SK-N-SH (cell line): ENCODE results near the gene MRPL51. TPM values are rescaled to one million over a fixed set of nuclear protein-coding genes. Genes with fewer than 3 reads are reported as not detected.

Experiments used
- CTCF ChIA-PET: fragments of 300-600, 350-600 bp; formaldehyde crosslinking; extraction: SDS; loops from one replicate; lab custom pipeline; 2021; lab: Yijun Ruan, JAX
- POLR2A ChIA-PET: fragments of 350-600 bp; sonication (Branson Sonifier 250); formaldehyde crosslinking; extraction: SDS; loops from one replicate; lab custom pipeline; 2020; ENCODE audit warnings: antibody characterized with exemption, inconsistent platforms; lab: Yijun Ruan, JAX
- DNase-seq: peaks from one replicate; pipeline ENCODE4 v3.0.0; 2012
- H2AFZ ChIP-seq: fragments of 200-600 bp; sonication (generic); 2 replicates; pipeline ENCODE4 v1.8.1; 2016; ENCODE audit warnings: antibody characterized with exemption, mild to moderate bottlenecking, low read depth
- H3F3A ChIP-seq: fragments of 200-600 bp; sonication (generic); replicated peaks from 2 replicates; pipeline ENCODE3; 2016; ENCODE audit warnings: antibody characterized with exemption, mild to moderate bottlenecking; ENCODE audit not compliant: insufficient read depth
- H3K27ac ChIP-seq, 2 experiments: fragments of 200-500 bp in 1 of 2; fragments of 200-600 bp in 1 of 2; sonication (Bioruptor generic) in 1 of 2; sonication (generic), shearing (Covaris generic) in 1 of 2; 2 replicates each; pipeline versions ENCODE4 v1.5.1 to v1.6.1; 2014 to 2016; ENCODE audit warnings: low read depth in 2 of 2, inconsistent platforms in 1 of 2, low read length in 1 of 2, mild to moderate bottlenecking in 1 of 2, mixed read lengths in 1 of 2
- H3K27me3 ChIP-seq: fragments of 200-600 bp; sonication (generic), shearing (Covaris generic); 2 replicates; pipeline ENCODE4 v1.6.1; 2016; ENCODE audit warnings: mixed run types; ENCODE audit not compliant: insufficient read depth
- H3K36me3 ChIP-seq, 2 experiments: fragments of 200-500 bp in 1 of 2; fragments of 200-600 bp in 1 of 2; sonication (Bioruptor generic) in 1 of 2; sonication (generic) in 1 of 2; replicated peaks in 1 of 2; 2 replicates each; pipeline versions ENCODE3 to v1.5.1; 2014 to 2016; ENCODE audit warnings: low read length in 1 of 2, mild to moderate bottlenecking in 1 of 2; ENCODE audit not compliant: insufficient read depth in 2 of 2, control insufficient read depth in 1 of 2
- H3K4me1 ChIP-seq, 2 experiments: fragments of 200-500 bp in 1 of 2; fragments of 200-600 bp in 1 of 2; sonication (Bioruptor generic) in 1 of 2; sonication (generic), shearing (Covaris generic) in 1 of 2; 2 replicates each; pipeline versions ENCODE4 v1.5.1 to v1.6.1; 2014 to 2016; ENCODE audit warnings: low read depth in 1 of 2, low read length in 1 of 2, mixed run types in 1 of 2; ENCODE audit not compliant: insufficient read depth in 2 of 2, control insufficient read depth in 1 of 2
- H3K4me2 ChIP-seq: fragments of 200-600 bp; sonication (generic), shearing (Covaris generic); 2 replicates; pipeline ENCODE4 v1.6.1; 2017; ENCODE audit warnings: mixed run types
- H3K4me3 ChIP-seq, 2 experiments: fragments of 200-500 bp in 1 of 2; fragments of 200-600 bp in 1 of 2; sonication (Bioruptor generic) in 1 of 2; sonication (generic), shearing (Covaris generic) in 1 of 2; 2 replicates each; pipeline versions ENCODE4 v1.5.1 to v1.8.1; 2014 to 2016; ENCODE audit warnings: low read depth in 2 of 2, inconsistent platforms in 1 of 2, low read length in 1 of 2, mild to moderate bottlenecking in 1 of 2, mixed read lengths in 1 of 2, moderate library complexity in 1 of 2
- H3K79me2 ChIP-seq: fragments of 200-600 bp; sonication (generic); 2 replicates; pipeline ENCODE4 v1.8.1; 2017; ENCODE audit warnings: mild to moderate bottlenecking; ENCODE audit not compliant: insufficient read depth
- H3K9ac ChIP-seq: fragments of 200-600 bp; sonication (generic); 2 replicates; pipeline ENCODE4 v1.6.1; 2017; ENCODE audit warnings: mixed run types
- H3K9me2 ChIP-seq: fragments of 200-600 bp; sonication (generic); 2 replicates; pipeline ENCODE4 v1.6.1; 2017; ENCODE audit warnings: mixed run types
- H3K9me3 ChIP-seq: fragments of 200-600 bp; sonication (generic); 2 replicates; pipeline ENCODE4 v1.6.1; 2017; ENCODE audit warnings: mixed run types, mild to moderate bottlenecking, moderate library complexity
- H4K20me1 ChIP-seq: fragments of 200-600 bp; sonication (generic); 2 replicates; pipeline ENCODE4 v1.6.1; 2017; ENCODE audit warnings: mild to moderate bottlenecking, mixed run types; ENCODE audit not compliant: insufficient read depth
- CHD2 ChIP-seq: fragments of 150-350 bp; IDR thresholded peaks from 2 replicates; pipeline ENCODE4 v1.6.1; 2018; ENCODE audit warnings: low read length; ENCODE audit not compliant: partially characterized antibody
- ELF1 ChIP-seq: IDR thresholded peaks from 2 replicates; pipeline ENCODE4 v1.4.0; 2012
- EZH2phosphoT487 ChIP-seq: fragments of 200-600 bp; sonication (generic); IDR thresholded peaks from 2 replicates; pipeline ENCODE4 v1.6.1; 2017; ENCODE audit warnings: low read depth, mixed run types, mild to moderate bottlenecking, antibody characterized with exemption, moderate library complexity, borderline replicate concordance
- FOSL2 ChIP-seq: IDR thresholded peaks from 2 replicates; pipeline ENCODE4 v1.4.0; 2012; ENCODE audit warnings: low read depth, mild to moderate bottlenecking, moderate library complexity, borderline replicate concordance
- FOXJ3 ChIP-seq: sonication (generic); formaldehyde crosslinking; IDR thresholded peaks from 2 replicates; pipeline ENCODE4 v1.5.1; 2020; ENCODE audit warnings: mild to moderate bottlenecking, missing genetic modification reagents
- FOXM1 ChIP-seq: IDR thresholded peaks from 2 replicates; pipeline ENCODE4 v1.4.0; 2012; ENCODE audit warnings: low read depth, mild to moderate bottlenecking
- JUND ChIP-seq: IDR thresholded peaks from 2 replicates; pipeline ENCODE4 v1.4.0; 2012
- NRF1 ChIP-seq: IDR thresholded peaks from 2 replicates; pipeline ENCODE4 v1.6.1; 2012; ENCODE audit warnings: low read depth, mild to moderate bottlenecking, low read length
- POLR2AphosphoS5 ChIP-seq: IDR thresholded peaks from 2 replicates; pipeline ENCODE4 v1.6.1; 2012; ENCODE audit warnings: low read depth, low read length
- RAD21 ChIP-seq: IDR thresholded peaks from 2 replicates; pipeline ENCODE4 v1.6.1; 2012; ENCODE audit warnings: mild to moderate bottlenecking, low read length
- RCOR1 ChIP-seq: fragments of 150-350 bp; IDR thresholded peaks from 2 replicates; pipeline ENCODE4 v1.6.1; 2017; ENCODE audit warnings: antibody characterized with exemption, low read length
- SIN3A ChIP-seq: IDR thresholded peaks from 2 replicates; pipeline ENCODE4 v1.6.1; 2012; ENCODE audit warnings: low read depth, mild to moderate bottlenecking, low read length, moderate library complexity, borderline replicate concordance
- SMC3 ChIP-seq: IDR thresholded peaks from 2 replicates; pipeline ENCODE4 v1.6.1; 2012; ENCODE audit warnings: low read depth, low read length, improper control_type of control experiment
- TEAD4 ChIP-seq: IDR thresholded peaks from 2 replicates; pipeline ENCODE4 v1.4.0; 2012; ENCODE audit warnings: mild to moderate bottlenecking, borderline replicate concordance; ENCODE audit not compliant: insufficient read depth
- USF2 ChIP-seq: fragments of 150-350 bp; IDR thresholded peaks from 2 replicates; pipeline ENCODE4 v1.6.1; 2017; ENCODE audit warnings: antibody characterized with exemption, low read length, low read depth, borderline replicate concordance
- WGBS: methylation state at CpG from one replicate; pipeline ENCODE4 v1.1.6; 2017; ENCODE audit warnings: low lambda C conversion rate; 5-methylcytosine and 5-hydroxymethylcytosine counted together
- polyA plus RNA-seq, 3 experiments: library from polyadenylated mRNA; depleted of rRNA; stranded (reverse); fragments of >200 nt; gene quantifications; 2 replicates each; pipeline ENCODE4 v1.2.3, GENCODE V29; 2012
- TF ChIP-seq, protein P1 (sequence below): fragments of 200-600 bp; sonication (generic); IDR thresholded peaks from 2 replicates; pipeline ENCODE4 v1.6.1; 2017; ENCODE audit warnings: antibody characterized with exemption, mild to moderate bottlenecking, moderate library complexity
- TF ChIP-seq, protein P2 (sequence below): IDR thresholded peaks from 2 replicates; pipeline ENCODE4 v1.4.0; 2012; ENCODE audit warnings: low read depth, borderline replicate concordance
- TF ChIP-seq, protein P3 (sequence below): IDR thresholded peaks from 2 replicates; pipeline ENCODE4 v1.4.0; 2012; ENCODE audit warnings: low read depth
- TF ChIP-seq, protein P4 (sequence below): fragments of 150-350 bp; IDR thresholded peaks from 2 replicates; pipeline ENCODE4 v1.6.1; 2016; ENCODE audit warnings: mild to moderate bottlenecking, low read depth, low read length
- TF ChIP-seq, protein P5 (sequence below): IDR thresholded peaks from 2 replicates; pipeline ENCODE4 v1.4.0; 2012; ENCODE audit warnings: low read depth, borderline replicate concordance

Gene MRPL51
- polyA plus RNA-seq, 1 of the 3 experiments (the other 2 are of a cell fraction), result 189 TPM

- no peaks in the 10 kb centered on the region for H3K9me2 ChIP-seq
- 94% methylated on average over 3 of the region's 3 CpGs for WGBS
- H3K36me3 ChIP-seq, result peaks cover 74 to 80% of the 10 kb centered on the region in 2 experiments
- DNase-seq, result no peak
- no peak overlapping the region for H3K4me3 ChIP-seq
- H3K9ac ChIP-seq, result no peak overlapping the region
- no peaks in the 10 kb centered on the region for H4K20me1 ChIP-seq
- CTCF ChIA-PET, result interaction anchor here (0.6 to 1.1 kb wide), 3 partner anchors 12 to 100 kb away, joined by 3 to 4 read pairs (median 4); no protein-coding TSS in a partner anchor
- POLR2A ChIA-PET, result no interaction called here
- peaks cover 6% of the 10 kb centered on the region for H3F3A ChIP-seq
- no peaks in the 10 kb centered on the region for H3K27me3 ChIP-seq
- H3K79me2 ChIP-seq, result no peaks in the 10 kb centered on the region
- no peaks in the 10 kb centered on the region for H3K9me3 ChIP-seq
- no peaks in the 10 kb centered on the region; a peak in 1 of 4 replicates for H3K4me1 ChIP-seq
- no peak overlapping the region for H3K4me2 ChIP-seq
- no peak for TF ChIP-seq FOXM1
- TF ChIP-seq EZH2phosphoT487, result no peak
- TF ChIP-seq JUND, result no peak
- TF ChIP-seq RCOR1, result no peak
- TF ChIP-seq TEAD4, result no peak
- TF ChIP-seq, protein P1, sequence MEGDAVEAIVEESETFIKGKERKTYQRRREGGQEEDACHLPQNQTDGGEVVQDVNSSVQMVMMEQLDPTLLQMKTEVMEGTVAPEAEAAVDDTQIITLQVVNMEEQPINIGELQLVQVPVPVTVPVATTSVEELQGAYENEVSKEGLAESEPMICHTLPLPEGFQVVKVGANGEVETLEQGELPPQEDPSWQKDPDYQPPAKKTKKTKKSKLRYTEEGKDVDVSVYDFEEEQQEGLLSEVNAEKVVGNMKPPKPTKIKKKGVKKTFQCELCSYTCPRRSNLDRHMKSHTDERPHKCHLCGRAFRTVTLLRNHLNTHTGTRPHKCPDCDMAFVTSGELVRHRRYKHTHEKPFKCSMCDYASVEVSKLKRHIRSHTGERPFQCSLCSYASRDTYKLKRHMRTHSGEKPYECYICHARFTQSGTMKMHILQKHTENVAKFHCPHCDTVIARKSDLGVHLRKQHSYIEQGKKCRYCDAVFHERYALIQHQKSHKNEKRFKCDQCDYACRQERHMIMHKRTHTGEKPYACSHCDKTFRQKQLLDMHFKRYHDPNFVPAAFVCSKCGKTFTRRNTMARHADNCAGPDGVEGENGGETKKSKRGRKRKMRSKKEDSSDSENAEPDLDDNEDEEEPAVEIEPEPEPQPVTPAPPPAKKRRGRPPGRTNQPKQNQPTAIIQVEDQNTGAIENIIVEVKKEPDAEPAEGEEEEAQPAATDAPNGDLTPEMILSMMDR, result no peak
- TF ChIP-seq, protein P2, sequence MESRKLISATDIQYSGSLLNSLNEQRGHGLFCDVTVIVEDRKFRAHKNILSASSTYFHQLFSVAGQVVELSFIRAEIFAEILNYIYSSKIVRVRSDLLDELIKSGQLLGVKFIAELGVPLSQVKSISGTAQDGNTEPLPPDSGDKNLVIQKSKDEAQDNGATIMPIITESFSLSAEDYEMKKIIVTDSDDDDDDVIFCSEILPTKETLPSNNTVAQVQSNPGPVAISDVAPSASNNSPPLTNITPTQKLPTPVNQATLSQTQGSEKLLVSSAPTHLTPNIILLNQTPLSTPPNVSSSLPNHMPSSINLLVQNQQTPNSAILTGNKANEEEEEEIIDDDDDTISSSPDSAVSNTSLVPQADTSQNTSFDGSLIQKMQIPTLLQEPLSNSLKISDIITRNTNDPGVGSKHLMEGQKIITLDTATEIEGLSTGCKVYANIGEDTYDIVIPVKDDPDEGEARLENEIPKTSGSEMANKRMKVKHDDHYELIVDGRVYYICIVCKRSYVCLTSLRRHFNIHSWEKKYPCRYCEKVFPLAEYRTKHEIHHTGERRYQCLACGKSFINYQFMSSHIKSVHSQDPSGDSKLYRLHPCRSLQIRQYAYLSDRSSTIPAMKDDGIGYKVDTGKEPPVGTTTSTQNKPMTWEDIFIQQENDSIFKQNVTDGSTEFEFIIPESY, result no peak
- TF ChIP-seq SIN3A, result no peak
- no peak overlapping the region for H2AFZ ChIP-seq
- no peak overlapping the region for H3K27ac ChIP-seq
Measured at GRCh38 chr12:6523708-6524107, 30.6 kb upstream of the MRPL51 start.

- H3K36me3 ChIP-seq, result peaks cover 72 to 77% of the 10 kb centered on the region in 2 experiments
- no peak overlapping the region for H3K4me3 ChIP-seq
Measured at GRCh38 chr12:6522193-6522592, 29.1 kb upstream of the MRPL51 start.

More at GRCh38 chr12:6522193-6522592, 29.1 kb upstream of the MRPL51 start:
- CTCF ChIA-PET, result interaction anchor here (0.8 kb wide), 1 partner anchor 15 kb away, joined by 3 read pairs; no protein-coding TSS in a partner anchor
- Histone ChIP-seq H3K9ac (no peak overlapping the region), H3K4me2 (no peak overlapping the region), H3K4me1 (no peaks in the 10 kb centered on the region), H3K9me2 (no peaks in the 10 kb centered on the region), H3K27ac (no peak overlapping the region), H4K20me1 (no peaks in the 10 kb centered on the region), H3K27me3 (no peaks in the 10 kb centered on the region), H3F3A (peaks cover 13% of the 10 kb centered on the region), H3K9me3 (no peaks in the 10 kb centered on the region), H2AFZ (no peak overlapping the region), H3K79me2 (no peaks in the 10 kb centered on the region)
- TF ChIP-seq SMC3 (no peak), RAD21 (no peak), ELF1 (no peak), SIN3A (no peak), JUND (no peak), CHD2 (no peak), RCOR1 (no peak), NRF1 (no peak), USF2 (no peak), FOSL2 (no peak), FOXM1 (no peak), EZH2phosphoT487 (no peak), POLR2AphosphoS5 (no peak), FOXJ3 (CRISPR knock-in tag) (no peak)
- TF ChIP-seq, protein P3, sequence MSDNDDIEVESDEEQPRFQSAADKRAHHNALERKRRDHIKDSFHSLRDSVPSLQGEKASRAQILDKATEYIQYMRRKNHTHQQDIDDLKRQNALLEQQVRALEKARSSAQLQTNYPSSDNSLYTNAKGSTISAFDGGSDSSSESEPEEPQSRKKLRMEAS, result no peak
- TF ChIP-seq, protein P4, sequence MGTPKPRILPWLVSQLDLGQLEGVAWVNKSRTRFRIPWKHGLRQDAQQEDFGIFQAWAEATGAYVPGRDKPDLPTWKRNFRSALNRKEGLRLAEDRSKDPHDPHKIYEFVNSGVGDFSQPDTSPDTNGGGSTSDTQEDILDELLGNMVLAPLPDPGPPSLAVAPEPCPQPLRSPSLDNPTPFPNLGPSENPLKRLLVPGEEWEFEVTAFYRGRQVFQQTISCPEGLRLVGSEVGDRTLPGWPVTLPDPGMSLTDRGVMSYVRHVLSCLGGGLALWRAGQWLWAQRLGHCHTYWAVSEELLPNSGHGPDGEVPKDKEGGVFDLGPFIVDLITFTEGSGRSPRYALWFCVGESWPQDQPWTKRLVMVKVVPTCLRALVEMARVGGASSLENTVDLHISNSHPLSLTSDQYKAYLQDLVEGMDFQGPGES, result no peak
- TF ChIP-seq, protein P5, sequence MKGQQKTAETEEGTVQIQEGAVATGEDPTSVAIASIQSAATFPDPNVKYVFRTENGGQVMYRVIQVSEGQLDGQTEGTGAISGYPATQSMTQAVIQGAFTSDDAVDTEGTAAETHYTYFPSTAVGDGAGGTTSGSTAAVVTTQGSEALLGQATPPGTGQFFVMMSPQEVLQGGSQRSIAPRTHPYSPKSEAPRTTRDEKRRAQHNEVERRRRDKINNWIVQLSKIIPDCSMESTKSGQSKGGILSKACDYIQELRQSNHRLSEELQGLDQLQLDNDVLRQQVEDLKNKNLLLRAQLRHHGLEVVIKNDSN, result no peak
- DNase-seq, result no peak
- POLR2A ChIA-PET, result no interaction called here
- WGBS, result 78% methylated on average over 10 of the region's 10 CpGs
